Stomach smooth muscle (tissue), 2 donors: ENCODE results near the gene PTPRN2.
"Not testable (repeated sequence)": the region's sequence is repeated elsewhere in the genome, so short reads cannot be mapped to it uniquely, and the experiment has no call there.

Experiments
- H3K27ac ChIP-seq: one replicate; pipeline ENCODE4 v1.7.0; 2013; ENCODE audit warnings: mild to moderate bottlenecking, low read length, inconsistent platforms
- H3K27me3 ChIP-seq, 2 donors: one replicate each; pipeline ENCODE4 v1.7.0; 2013; ENCODE audit warnings: low read length in 2 of 2; ENCODE audit not compliant: insufficient read depth in 2 of 2, control insufficient read depth in 1 of 2
- H3K36me3 ChIP-seq, 2 donors: one replicate each; pipeline ENCODE4 v1.7.0; 2013; ENCODE audit warnings: low read length in 2 of 2; ENCODE audit not compliant: control insufficient read depth in 2 of 2, insufficient read depth in 2 of 2
- H3K4me1 ChIP-seq: one replicate; pipeline ENCODE4 v1.7.0; 2013; ENCODE audit warnings: low read length; ENCODE audit not compliant: control insufficient read depth, insufficient read depth
- H3K4me3 ChIP-seq, 2 donors: one replicate each; pipeline ENCODE4 v1.7.0; 2013; ENCODE audit warnings: low read length in 2 of 2
- H3K9ac ChIP-seq, 2 donors: one replicate each; pipeline ENCODE4 v1.7.0; 2013; ENCODE audit warnings: low read length in 2 of 2, mild to moderate bottlenecking in 1 of 2
- H3K9me3 ChIP-seq, 2 donors: one replicate each; pipeline ENCODE4 v1.7.0; 2013; ENCODE audit warnings: low read length in 2 of 2; ENCODE audit not compliant: control insufficient read depth in 2 of 2
- donor health status: healthy.
- donor health status: Pancreatic carcinoma.

Gene PTPRN2

GRCh38 chr7:158523877-158524276 is 63.7 kb downstream of the PTPRN2 start:
- H3K27me3 ChIP-seq, H3K27ac ChIP-seq, H3K4me3 ChIP-seq, H3K36me3 ChIP-seq, H3K4me1 ChIP-seq, H3K9ac ChIP-seq, H3K9me3 ChIP-seq: not testable (repeated sequence)

GRCh38 chr7:158523165-158523856 is 64.3 kb downstream of the PTPRN2 start:
- H3K4me1 ChIP-seq, H3K36me3 ChIP-seq, H3K4me3 ChIP-seq, H3K27me3 ChIP-seq, H3K9ac ChIP-seq, H3K27ac ChIP-seq, H3K9me3 ChIP-seq: not testable (repeated sequence)

GRCh38 chr7:158521795-158522194 is 65.8 kb downstream of the PTPRN2 start:
- not testable (repeated sequence) for H3K4me3 ChIP-seq, H3K27ac ChIP-seq, H3K36me3 ChIP-seq, H3K4me1 ChIP-seq, H3K27me3 ChIP-seq, H3K9me3 ChIP-seq, H3K9ac ChIP-seq

- Histone ChIP-seq H3K4me3 (no peak overlapping the region), H3K4me1 (no peaks in the 10 kb centered on the region), H3K9ac (no peak overlapping the region), H3K27ac (no peak overlapping the region), H3K36me3 (no peaks in the 10 kb centered on the region), H3K9me3 (peaks cover 0 to 4% of the 10 kb centered on the region in 2 donors), H3K27me3 (peaks cover 4 to 8% of the 10 kb centered on the region in 2 donors)
Observed at GRCh38 chr7:158520825-158521224, 66.8 kb downstream of the PTPRN2 start.

GRCh38 chr7:158519633-158520174 is 67.9 kb downstream of the PTPRN2 start:
- Histone ChIP-seq H3K9ac (no peak overlapping the region), H3K27ac (no peak overlapping the region), H3K9me3 (peaks cover 0 to 6% of the 10 kb centered on the region in 2 donors), H3K27me3 (peaks cover 4 to 5% of the 10 kb centered on the region in 2 donors), H3K4me1 (no peaks in the 10 kb centered on the region), H3K36me3 (no peaks in the 10 kb centered on the region), H3K4me3 (no peak overlapping the region)

- Histone ChIP-seq H3K4me3 (no peak overlapping the region), H3K27ac (no peak overlapping the region), H3K9ac (no peak overlapping the region), H3K9me3 (peaks cover 0 to 6% of the 10 kb centered on the region in 2 donors), H3K36me3 (no peaks in the 10 kb centered on the region), H3K27me3 (peaks cover 4 to 5% of the 10 kb centered on the region in 2 donors), H3K4me1 (no peaks in the 10 kb centered on the region)
Observed at GRCh38 chr7:158518980-158519632, 68.5 kb downstream of the PTPRN2 start.

- Histone ChIP-seq H3K9me3 (peaks cover 0 to 12% of the 10 kb centered on the region in 2 donors), H3K4me3 (no peak overlapping the region), H3K27ac (no peak overlapping the region), H3K4me1 (no peaks in the 10 kb centered on the region), H3K36me3 (no peaks in the 10 kb centered on the region), H3K27me3 (peaks cover 4 to 5% of the 10 kb centered on the region in 2 donors), H3K9ac (no peak overlapping the region)
Observed at GRCh38 chr7:158517571-158517970, 70.1 kb downstream of the PTPRN2 start.

- H3K36me3 ChIP-seq, result no peaks in the 10 kb centered on the region
- H3K9me3 ChIP-seq, result peaks cover 3 to 16% of the 10 kb centered on the region in 2 donors
- H3K4me3 ChIP-seq, result no peak overlapping the region
- no peaks in the 10 kb centered on the region for H3K4me1 ChIP-seq
- H3K27ac ChIP-seq, result no peak overlapping the region
- peaks cover 4 to 5% of the 10 kb centered on the region in 2 donors for H3K27me3 ChIP-seq
- no peak overlapping the region for H3K9ac ChIP-seq
Observed at GRCh38 chr7:158517072-158517471, 70.6 kb downstream of the PTPRN2 start.

GRCh38 chr7:158516524-158516923 is 71.1 kb downstream of the PTPRN2 start:
- H3K36me3 ChIP-seq, result no peaks in the 10 kb centered on the region
- no peak overlapping the region for H3K27ac ChIP-seq
- H3K9ac ChIP-seq, result no peak overlapping the region
- no peaks in the 10 kb centered on the region for H3K4me1 ChIP-seq
- H3K27me3 ChIP-seq, result peaks cover 4 to 5% of the 10 kb centered on the region in 2 donors
- peaks cover 8 to 21% of the 10 kb centered on the region in 2 donors for H3K9me3 ChIP-seq
- no peak overlapping the region for H3K4me3 ChIP-seq

- Histone ChIP-seq H3K27ac (no peak overlapping the region), H3K4me3 (no peak overlapping the region), H3K36me3 (no peaks in the 10 kb centered on the region), H3K4me1 (no peaks in the 10 kb centered on the region), H3K9me3 (peaks cover 8 to 30% of the 10 kb centered on the region in 2 donors), H3K27me3 (peaks cover 0 to 5% of the 10 kb centered on the region in 2 donors), H3K9ac (no peak overlapping the region)
Observed at GRCh38 chr7:158512869-158513268, 74.8 kb downstream of the PTPRN2 start.

- Histone ChIP-seq H3K36me3 (no peaks in the 10 kb centered on the region), H3K27ac (no peak overlapping the region), H3K27me3 (peaks cover 0 to 4% of the 10 kb centered on the region in 2 donors), H3K9ac (no peak overlapping the region), H3K4me1 (no peaks in the 10 kb centered on the region), H3K4me3 (no peak overlapping the region), H3K9me3 (peaks cover 8 to 29% of the 10 kb centered on the region in 2 donors)
Observed at GRCh38 chr7:158512042-158512441, 75.6 kb downstream of the PTPRN2 start.
